T47D (cell line): Measurements from ENCODE around the gene HLA-DQA1.
"Not testable (repeated sequence)": the region's sequence is repeated elsewhere in the genome, so short reads cannot be mapped to it uniquely, and the experiment has no call there.

Experiments
- DNase-seq, 2 experiments: peaks; one replicate each; pipeline versions ENCODE4 v3.0.0 to v3.0.0-alpha.2; 2011 to 2012; ENCODE audit warnings: low read depth in 1 of 2, low spot score in 1 of 2
- JUND ChIP-seq: IDR thresholded peaks from 2 replicates; pipeline ENCODE4 v1.6.1; 2012; ENCODE audit warnings: low read depth
- in situ Hi-C: cut with HindIII; loops from 2 replicates; pipeline ENCODE4 v1.10.0; 2016; ENCODE audit warnings: low sequenced_read_pairs, low pct_unique_long_range_greater_than_20kb

The HLA-DQA1 gene

GRCh38 chr6:32627831-32628230, 9.4 kb upstream of the HLA-DQA1 start:
- TF ChIP-seq JUND = no peak
- DNase-seq = peak in 1 of 2 experiments; percentile 47
- in situ Hi-C loops = no loop called here

GRCh38 chr6:32629793-32630192, 7.4 kb upstream of the HLA-DQA1 start:
- in situ Hi-C loops, DNase-seq: not testable (repeated sequence)

GRCh38 chr6:32635526-32636123, 1.6 kb upstream of the HLA-DQA1 start:
- TF ChIP-seq JUND = no peak
- in situ Hi-C loops = no loop called here
- DNase-seq = no peak

- in situ Hi-C loops = no loop called here
- TF ChIP-seq JUND = no peak
- no peak for DNase-seq
These were observed 677 bp downstream of the HLA-DQA1 start for GRCh38 chr6:32637883-32638282.

GRCh38 chr6:32638532-32639219, 1.5 kb downstream of the HLA-DQA1 start:
- no peak for DNase-seq
- TF ChIP-seq JUND = no peak
- in situ Hi-C loops = no loop called here

- no peak for DNase-seq
- TF ChIP-seq JUND = no peak
- in situ Hi-C loops = no loop called here
These were observed 2.5 kb downstream of the HLA-DQA1 start for GRCh38 chr6:32639440-32640394.

- in situ Hi-C loops = no loop called here
- DNase-seq = no peak
- TF ChIP-seq JUND = no peak
These were observed 3.9 kb downstream of the HLA-DQA1 start for GRCh38 chr6:32641122-32641521.

- in situ Hi-C loops = not testable (repeated sequence)
These were observed 4.8 kb downstream of the HLA-DQA1 start for GRCh38 chr6:32641785-32642719.

GRCh38 chr6:32642720-32643106, 5.5 kb downstream of the HLA-DQA1 start:
- in situ Hi-C loops = no loop called here
- TF ChIP-seq JUND = no peak
- no peak for DNase-seq

More at GRCh38 chr6:32641785-32642719, 4.8 kb downstream of the HLA-DQA1 start:
- not testable (repeated sequence) for DNase-seq

GRCh38 chr6:32643904-32644303, 6.7 kb downstream of the HLA-DQA1 start:
- no peak for TF ChIP-seq JUND
- no peak for DNase-seq
- in situ Hi-C loops = no loop called here

GRCh38 chr6:32645047-32645703, 8.0 kb downstream of the HLA-DQA1 start:
- in situ Hi-C loops = no loop called here
- no peak for TF ChIP-seq JUND
- DNase-seq = no peak

- no peak for TF ChIP-seq JUND
- in situ Hi-C loops = no loop called here
- no peak for DNase-seq
These were observed 18.1 kb downstream of the HLA-DQA1 start for GRCh38 chr6:32655203-32655710.

GRCh38 chr6:32657329-32657728, 20.1 kb downstream of the HLA-DQA1 start:
- DNase-seq, in situ Hi-C loops: not testable (repeated sequence)

GRCh38 chr6:32657819-32658218, 20.6 kb downstream of the HLA-DQA1 start:
- DNase-seq, in situ Hi-C loops: not testable (repeated sequence)
